Smooth muscle cell (in vitro differentiated cells): Measurements from ENCODE around the gene INTS14. TPM values are rescaled to one million over a fixed set of nuclear protein-coding genes. Genes with fewer than 3 reads are reported as not detected.

Experiments used
- DNase-seq: peaks from one replicate; lab custom pipeline; 2025; ENCODE audit not compliant: unreplicated experiment; lab: John Stamatoyannopoulos, UW
- H2AFZ ChIP-seq: fragments of 200-600 bp; sonication (generic); 2 replicates; pipeline ENCODE4 v1.6.0; 2016; ENCODE audit warnings: antibody characterized with exemption, low read depth, mild to moderate bottlenecking
- H3F3A ChIP-seq: fragments of 200-600 bp; sonication (generic); 2 replicates; pipeline ENCODE4 v1.6.0; 2017; ENCODE audit warnings: antibody characterized with exemption, low read depth
- H3K27ac ChIP-seq: fragments of 200-600 bp; sonication (generic); 2 replicates; pipeline ENCODE4 v1.5.1; 2016; ENCODE audit warnings: low read depth, mild to moderate bottlenecking
- H3K27me3 ChIP-seq: fragments of 200-600 bp; sonication (generic); 2 replicates; pipeline ENCODE4 v1.6.1; 2016; ENCODE audit warnings: low read depth, mild to moderate bottlenecking
- H3K36me3 ChIP-seq: fragments of 200-600 bp; sonication (generic); 2 replicates; pipeline ENCODE4 v1.5.1; 2016; ENCODE audit warnings: low read depth
- H3K4me1 ChIP-seq: fragments of 200-600 bp; sonication (generic); 2 replicates; pipeline ENCODE4 v1.5.1; 2016; ENCODE audit warnings: low read depth
- H3K4me2 ChIP-seq: fragments of 200-600 bp; sonication (generic); 2 replicates; pipeline ENCODE4 v1.6.0; 2016; ENCODE audit warnings: mild to moderate bottlenecking
- H3K4me3 ChIP-seq: fragments of 200-600 bp; sonication (generic); 2 replicates; pipeline ENCODE4 v1.5.1; 2016; ENCODE audit warnings: mild to moderate bottlenecking
- H3K79me2 ChIP-seq: fragments of 200-600 bp; sonication (generic); 2 replicates; pipeline ENCODE4 v1.6.0; 2016; ENCODE audit warnings: low read depth, mild to moderate bottlenecking
- H3K9ac ChIP-seq: fragments of 200-600 bp; sonication (generic); 2 replicates; pipeline ENCODE4 v1.6.0; 2016; ENCODE audit warnings: low read depth
- H3K9me3 ChIP-seq: fragments of 200-600 bp; sonication (generic); replicated peaks from 2 replicates; pipeline ENCODE4 v1.5.1; 2016; ENCODE audit warnings: low read depth
- H4K20me1 ChIP-seq: fragments of 200-600 bp; sonication (generic); 2 replicates; pipeline ENCODE4 v1.6.0; 2016; ENCODE audit warnings: low read depth
- WGBS: methylation state at CpG from one replicate; pipeline ENCODE4 v1.1.7; 2016; ENCODE audit warnings: low lambda C conversion rate; 5-methylcytosine and 5-hydroxymethylcytosine counted together
- polyA plus RNA-seq: library from polyadenylated mRNA; unstranded; fragments of >200 nt; fragmentation: Nextera tagmentation; extraction: Ambion mirVana; gene quantifications from 2 replicates; pipeline ENCODE4 v1.2.1, GENCODE V29; 2016
- small RNA-seq: library from RNA; depleted of rRNA; stranded (forward); fragments of <200 nt; gene quantifications from one replicate; pipeline ENCODE3, GENCODE V24; 2014
- total RNA-seq: library from RNA; depleted of rRNA; stranded (reverse); fragments of >200 nt; gene quantifications from 2 replicates; pipeline ENCODE4 v1.2.3, GENCODE V29; 2014
- TF ChIP-seq, protein P1 (sequence below): fragments of 200-600 bp; sonication (generic); IDR thresholded peaks from 2 replicates; pipeline ENCODE4 v1.5.1; 2017; ENCODE audit warnings: borderline replicate concordance, mild to moderate bottlenecking, antibody characterized with exemption; ENCODE audit not compliant: insufficient read depth, poor library complexity, severe bottlenecking

Gene INTS14
- total and polyA plus RNA-seq, 2 experiments from 2014 or later: 18.3 to 22.5 TPM

DNA sequence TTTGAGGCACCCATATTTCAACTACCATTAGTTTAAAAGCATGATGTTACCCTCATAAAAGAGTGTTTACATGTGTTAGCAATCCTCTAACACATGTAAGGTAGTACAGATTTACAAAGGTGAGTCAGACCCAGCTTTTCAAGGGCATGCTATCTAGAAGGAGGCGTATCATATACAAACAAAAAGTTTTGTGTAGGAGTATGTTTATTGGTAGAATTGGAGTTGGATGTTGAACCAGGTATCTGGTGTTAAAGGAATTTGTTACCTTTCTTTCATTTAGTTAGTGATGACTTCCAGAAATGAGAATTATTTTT is 78.2 kb downstream of the INTS14 start:
- no peak for DNase-seq

DNA sequence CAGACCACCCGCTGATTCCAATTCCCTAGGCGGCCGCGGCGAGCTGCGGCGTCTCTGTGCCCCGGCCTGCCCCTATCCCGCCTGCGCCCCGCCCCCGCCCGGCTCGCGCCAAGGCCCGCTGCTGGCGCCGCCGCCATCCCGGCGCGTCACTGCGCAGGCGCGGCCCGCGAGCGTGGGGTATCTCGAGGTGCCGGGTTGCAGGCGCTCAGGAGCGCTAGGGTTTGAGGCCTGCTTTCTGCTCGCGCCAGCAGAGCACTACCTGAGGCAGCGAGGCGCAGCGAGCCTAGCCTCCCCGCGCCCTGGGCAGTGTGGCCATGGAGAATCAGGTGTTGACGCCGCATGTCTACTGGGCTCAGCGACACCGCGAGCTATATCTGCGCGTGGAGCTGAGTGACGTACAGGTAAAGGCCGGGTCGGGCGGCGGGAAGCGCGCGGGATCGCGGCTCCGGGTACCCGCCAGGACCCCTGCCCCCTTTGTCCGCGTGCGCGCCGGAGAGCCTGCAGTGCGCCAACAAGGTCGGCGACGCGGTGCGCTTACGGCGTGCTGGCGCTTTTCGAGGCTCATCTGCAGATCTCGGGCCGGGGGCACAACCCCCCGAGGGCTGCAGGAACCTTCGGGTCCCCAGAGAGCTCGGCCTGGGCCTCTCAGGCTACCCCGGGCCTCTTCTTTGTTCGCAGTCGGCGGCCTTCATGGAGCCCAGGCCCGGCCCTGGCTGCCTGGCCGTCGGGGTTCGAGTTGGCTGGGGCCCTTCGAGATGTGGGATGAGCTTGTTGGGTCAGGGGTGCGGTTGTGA is 80.4 kb downstream of the INTS14 start, which contains the start of gene HACD3:
HACD3 (plus strand) TSS at position 146 of the 794 bp plus-strand sequence; CDS start at position 315, 169 bp downstream.
- H3K9me3 ChIP-seq: no peaks in the 10 kb centered on the region
- peak within 1 kb of the TSS; percentile 86 for H3K4me3 ChIP-seq
- DNase-seq: peak; percentile 53
- peak within 1 kb of the TSS; percentile 11 for H3K27ac ChIP-seq
- H3K4me1 ChIP-seq: peaks cover 19% of the 10 kb centered on the region
- peaks cover 46% of the 10 kb centered on the region for H3K79me2 ChIP-seq
- H3K27me3 ChIP-seq: no peaks in the 10 kb centered on the region
- peak within 1 kb of the TSS; percentile 61 for H3K9ac ChIP-seq
- TF ChIP-seq, protein P1, sequence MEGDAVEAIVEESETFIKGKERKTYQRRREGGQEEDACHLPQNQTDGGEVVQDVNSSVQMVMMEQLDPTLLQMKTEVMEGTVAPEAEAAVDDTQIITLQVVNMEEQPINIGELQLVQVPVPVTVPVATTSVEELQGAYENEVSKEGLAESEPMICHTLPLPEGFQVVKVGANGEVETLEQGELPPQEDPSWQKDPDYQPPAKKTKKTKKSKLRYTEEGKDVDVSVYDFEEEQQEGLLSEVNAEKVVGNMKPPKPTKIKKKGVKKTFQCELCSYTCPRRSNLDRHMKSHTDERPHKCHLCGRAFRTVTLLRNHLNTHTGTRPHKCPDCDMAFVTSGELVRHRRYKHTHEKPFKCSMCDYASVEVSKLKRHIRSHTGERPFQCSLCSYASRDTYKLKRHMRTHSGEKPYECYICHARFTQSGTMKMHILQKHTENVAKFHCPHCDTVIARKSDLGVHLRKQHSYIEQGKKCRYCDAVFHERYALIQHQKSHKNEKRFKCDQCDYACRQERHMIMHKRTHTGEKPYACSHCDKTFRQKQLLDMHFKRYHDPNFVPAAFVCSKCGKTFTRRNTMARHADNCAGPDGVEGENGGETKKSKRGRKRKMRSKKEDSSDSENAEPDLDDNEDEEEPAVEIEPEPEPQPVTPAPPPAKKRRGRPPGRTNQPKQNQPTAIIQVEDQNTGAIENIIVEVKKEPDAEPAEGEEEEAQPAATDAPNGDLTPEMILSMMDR: no peak
- no peaks in the 10 kb centered on the region for H3K36me3 ChIP-seq
- peaks cover 41% of the 10 kb centered on the region for H4K20me1 ChIP-seq
- peaks cover 7% of the 10 kb centered on the region for H3F3A ChIP-seq
- H2AFZ ChIP-seq: peak within 1 kb of the TSS; percentile 82
- H3K4me2 ChIP-seq: peak within 1 kb of the TSS; percentile 99
- 1% methylated on average over 82 of the region's 88 CpGs for WGBS

More for the DNA sequence above, 78.2 kb downstream of the INTS14 start:
- H3K4me3 ChIP-seq: peak overlapping the region; percentile 12
- no peaks in the 10 kb centered on the region for H3K36me3 ChIP-seq
- H3K79me2 ChIP-seq: peaks cover 66% of the 10 kb centered on the region
- H3K9me3 ChIP-seq: no peaks in the 10 kb centered on the region
- H2AFZ ChIP-seq: no peak overlapping the region
- TF ChIP-seq, protein P1: no peak
- peak overlapping the region; percentile 99 for H3K4me2 ChIP-seq
- H4K20me1 ChIP-seq: peaks cover 62% of the 10 kb centered on the region
- H3K9ac ChIP-seq: no peak overlapping the region
- 8% methylated on average over 1 of the region's 1 CpG for WGBS
- peaks cover 7% of the 10 kb centered on the region for H3F3A ChIP-seq
- peaks cover 19% of the 10 kb centered on the region for H3K4me1 ChIP-seq
- H3K27me3 ChIP-seq: no peaks in the 10 kb centered on the region
- peak overlapping the region; percentile 53 for H3K27ac ChIP-seq

DNA sequence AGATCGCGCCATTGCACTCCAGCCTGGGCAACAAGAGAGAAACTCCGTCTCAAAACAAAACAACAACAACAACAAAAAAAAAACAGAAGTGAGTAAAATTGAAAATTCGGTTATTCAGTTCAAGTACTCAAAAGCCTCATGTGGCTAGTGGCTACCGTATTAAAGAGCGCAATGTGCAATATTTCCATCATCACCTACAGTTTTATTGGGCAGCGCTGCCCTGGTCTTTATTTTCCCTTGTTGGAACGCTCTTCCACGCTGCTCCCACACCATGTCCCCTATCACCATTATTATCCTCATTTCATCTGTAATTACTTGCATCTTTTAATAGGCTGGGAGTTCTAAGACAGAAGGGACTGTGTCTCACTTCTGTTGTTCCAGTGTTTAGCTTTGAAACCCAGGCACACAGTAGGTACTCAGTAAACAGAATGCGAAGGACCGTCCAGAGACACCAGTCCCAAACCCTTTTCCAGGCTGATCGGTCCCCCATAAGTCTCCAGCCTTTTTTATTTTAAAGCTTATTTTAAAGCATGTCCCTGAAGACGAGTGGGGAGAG is 81.1 kb downstream of the INTS14 start:
- peak overlapping the region; percentile 26 for H3K9ac ChIP-seq
- no peaks in the 10 kb centered on the region for H3K36me3 ChIP-seq
- H3K27ac ChIP-seq: no peak overlapping the region
- no peaks in the 10 kb centered on the region for H3K9me3 ChIP-seq
- WGBS: 40% methylated on average over 13 of the region's 13 CpGs
- H3K4me1 ChIP-seq: peaks cover 19% of the 10 kb centered on the region
- no peak for DNase-seq
- H3K79me2 ChIP-seq: peaks cover 39% of the 10 kb centered on the region
- H3K27me3 ChIP-seq: no peaks in the 10 kb centered on the region
- peak overlapping the region; percentile 86 for H3K4me3 ChIP-seq
- H3K4me2 ChIP-seq: peak overlapping the region; percentile 99
- H3F3A ChIP-seq: peaks cover 7% of the 10 kb centered on the region
- peak overlapping the region; percentile 82 for H2AFZ ChIP-seq
- peaks cover 35% of the 10 kb centered on the region for H4K20me1 ChIP-seq
- TF ChIP-seq, protein P1: no peak

Small RNA genes lying within 50 kb of the gene (small RNA-seq; reads per million reads assigned to genes)
- gene RNU6-19P: not detected

Other genes starting within 250 kb of the INTS14 start
- gene IGDCC3, start 233.1 kb downstream of the INTS14 start, total RNA-seq: 2.6 and 3.2 TPM in 2 replicates
- gene IGDCC3, start 233.1 kb downstream of the INTS14 start, polyA plus RNA-seq: 5.9 and 8.5 TPM in 2 replicates
- 20.0 and 20.5 TPM in 2 replicates for gene IGDCC4, start 188.2 kb downstream of the INTS14 start, total RNA-seq
- 24.2 and 25.2 TPM in 2 replicates for gene IGDCC4, start 188.2 kb downstream of the INTS14 start, polyA plus RNA-seq
- 30.2 and 36.4 TPM in 2 replicates for gene DPP8, start 93.4 kb downstream of the INTS14 start, total RNA-seq
- gene DPP8, start 93.4 kb downstream of the INTS14 start, polyA plus RNA-seq: 25.6 and 30.8 TPM in 2 replicates
- gene HACD3, start 80.7 kb downstream of the INTS14 start, total RNA-seq: 105 and 107 TPM in 2 replicates
- 57.5 and 73.8 TPM in 2 replicates for gene HACD3, start 80.7 kb downstream of the INTS14 start, polyA plus RNA-seq
- 2.8 and 9.0 TPM in 2 replicates for gene SLC24A1, start 10.8 kb upstream of the INTS14 start, total RNA-seq
- 1.3 and 3.5 TPM in 2 replicates for gene SLC24A1, start 10.8 kb upstream of the INTS14 start, polyA plus RNA-seq
- 16.5 and 17.5 TPM in 2 replicates for gene DENND4A, start 181.2 kb upstream of the INTS14 start, total RNA-seq
- gene DENND4A, start 181.2 kb upstream of the INTS14 start, polyA plus RNA-seq: 2.3 and 3.4 TPM in 2 replicates